SU-DHL-6 (cell line): ENCODE results near the gene ELL3.

Experiments
- H2AFZ ChIP-seq: fragments of 200-600 bp; sonication (generic); 2 replicates; pipeline ENCODE4 v1.6.1; 2014; ENCODE audit warnings: low read depth, mild to moderate bottlenecking, moderate library complexity, mixed read lengths, antibody characterized with exemption, low read length; ENCODE audit not compliant: severe bottlenecking
- H3F3A ChIP-seq: fragments of 200-600 bp; shearing (Covaris generic); 2 replicates; pipeline ENCODE4 v1.6.0; 2016; ENCODE audit warnings: antibody characterized with exemption, mild to moderate bottlenecking; ENCODE audit not compliant: insufficient read depth
- H3K27ac ChIP-seq: fragments of 200-600 bp; sonication (generic); 2 replicates; pipeline ENCODE4 v1.5.1; 2016; ENCODE audit warnings: low read depth, mild to moderate bottlenecking, low read length, moderate library complexity, mixed read lengths
- H3K27me3 ChIP-seq: fragments of 200-600 bp; sonication (generic), shearing (Covaris generic); 2 replicates; pipeline ENCODE4 v1.6.0; 2014; ENCODE audit warnings: mild to moderate bottlenecking, low read length
- H3K36me3 ChIP-seq: fragments of 200-600 bp; sonication (generic); 2 replicates; pipeline ENCODE4 v1.6.1; 2014; ENCODE audit warnings: mild to moderate bottlenecking, low read length, mixed read lengths
- H3K4me2 ChIP-seq: fragments of 300-600, 200-600 bp; shearing (Covaris generic), sonication (generic); 2 replicates; pipeline ENCODE4 v1.6.0; 2014; ENCODE audit warnings: low read length, low read depth, mild to moderate bottlenecking; ENCODE audit not compliant: poor library complexity, severe bottlenecking
- H3K4me3 ChIP-seq: fragments of 200-600 bp; sonication (generic); 2 replicates; pipeline ENCODE4 v1.5.1; 2014; ENCODE audit warnings: antibody characterized with exemption, low read length, mild to moderate bottlenecking, mixed read lengths; ENCODE audit not compliant: insufficient read depth, poor library complexity, severe bottlenecking
- H3K79me2 ChIP-seq: fragments of 200-600 bp; sonication (generic); 2 replicates; pipeline ENCODE4 v1.6.1; 2014; ENCODE audit warnings: mild to moderate bottlenecking, low read length, moderate library complexity; ENCODE audit not compliant: insufficient read depth
- H3K9ac ChIP-seq: fragments of 200-600 bp; sonication (generic); 2 replicates; pipeline ENCODE4 v1.7.0; 2014; ENCODE audit warnings: mild to moderate bottlenecking, low read length
- H3K9me2 ChIP-seq: fragments of 200-600 bp; sonication (generic); replicated peaks from 2 replicates; pipeline ENCODE4 v1.6.1; 2014; ENCODE audit warnings: low read length; ENCODE audit not compliant: insufficient read depth
- H3K9me3 ChIP-seq: fragments of 200-600 bp; sonication (generic); 2 replicates; pipeline ENCODE4 v1.6.1; 2014; ENCODE audit warnings: low read length, mixed read lengths; ENCODE audit not compliant: insufficient read depth
- H4K20me1 ChIP-seq: fragments of 200-600 bp; sonication (generic); 2 replicates; pipeline ENCODE4 v1.6.1; 2014; ENCODE audit warnings: low read depth, mild to moderate bottlenecking, antibody characterized with exemption, low read length, moderate library complexity, mixed read lengths
- EZH2phosphoT487 ChIP-seq: fragments of 200-600 bp; sonication (generic), shearing (Covaris generic); conservative IDR thresholded peaks from 2 replicates; pipeline ENCODE4 v1.6.1; 2018; ENCODE audit warnings: mild to moderate bottlenecking, antibody characterized with exemption, low read length, moderate library complexity, mixed read lengths
- TF ChIP-seq, protein P1 (sequence below): fragments of 200-600 bp; sonication (generic); IDR thresholded peaks from one replicate; pipeline ENCODE4 v1.5.1; 2017; ENCODE audit warnings: antibody characterized with exemption, mild to moderate bottlenecking, low read length, moderate library complexity; ENCODE audit not compliant: insufficient read depth, poor library complexity, severe bottlenecking

The ELL3 gene

GRCh38 chr15:43800286-43801141 lies 23.7 kb upstream of the ELL3 start, which contains the start of gene HYPK:
TSS of gene HYPK (plus strand) at chr15:43800599. CDS start at chr15:43800623, 24 bp downstream.
- TF ChIP-seq, protein P1, sequence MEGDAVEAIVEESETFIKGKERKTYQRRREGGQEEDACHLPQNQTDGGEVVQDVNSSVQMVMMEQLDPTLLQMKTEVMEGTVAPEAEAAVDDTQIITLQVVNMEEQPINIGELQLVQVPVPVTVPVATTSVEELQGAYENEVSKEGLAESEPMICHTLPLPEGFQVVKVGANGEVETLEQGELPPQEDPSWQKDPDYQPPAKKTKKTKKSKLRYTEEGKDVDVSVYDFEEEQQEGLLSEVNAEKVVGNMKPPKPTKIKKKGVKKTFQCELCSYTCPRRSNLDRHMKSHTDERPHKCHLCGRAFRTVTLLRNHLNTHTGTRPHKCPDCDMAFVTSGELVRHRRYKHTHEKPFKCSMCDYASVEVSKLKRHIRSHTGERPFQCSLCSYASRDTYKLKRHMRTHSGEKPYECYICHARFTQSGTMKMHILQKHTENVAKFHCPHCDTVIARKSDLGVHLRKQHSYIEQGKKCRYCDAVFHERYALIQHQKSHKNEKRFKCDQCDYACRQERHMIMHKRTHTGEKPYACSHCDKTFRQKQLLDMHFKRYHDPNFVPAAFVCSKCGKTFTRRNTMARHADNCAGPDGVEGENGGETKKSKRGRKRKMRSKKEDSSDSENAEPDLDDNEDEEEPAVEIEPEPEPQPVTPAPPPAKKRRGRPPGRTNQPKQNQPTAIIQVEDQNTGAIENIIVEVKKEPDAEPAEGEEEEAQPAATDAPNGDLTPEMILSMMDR, result no peak
- no peak for TF ChIP-seq EZH2phosphoT487
- Histone ChIP-seq H3K9ac (peak within 1 kb of the TSS; percentile 92), H3K4me2 (peak within 1 kb of the TSS; percentile 96), H4K20me1 (no peaks in the 10 kb centered on the region), H3K27me3 (no peaks in the 10 kb centered on the region), H3K9me3 (no peaks in the 10 kb centered on the region), H3K4me3 (peak within 1 kb of the TSS; percentile 82), H3K36me3 (peaks cover 10% of the 10 kb centered on the region; the same call in 1 of the 2 replicates), H3F3A (peaks cover 81% of the 10 kb centered on the region), H3K9me2 (no peaks in the 10 kb centered on the region), H3K27ac (peak within 1 kb of the TSS; percentile 96), H2AFZ (no peak within 1 kb of the TSS), H3K79me2 (peaks cover 17% of the 10 kb centered on the region)

GRCh38 chr15:43799945-43800285 lies 23.1 kb upstream of the ELL3 start, which contains the start of gene SERINC4:
TSS of gene SERINC4 (minus strand) at chr15:43800220. CDS start at chr15:43799986, 234 bp downstream.
- Histone ChIP-seq H3K27me3 (no peaks in the 10 kb centered on the region), H3K36me3 (peaks cover 5% of the 10 kb centered on the region; the same call in 1 of the 2 replicates), H3K9ac (peak within 1 kb of the TSS; percentile 92), H2AFZ (no peak within 1 kb of the TSS), H3K4me3 (peak within 1 kb of the TSS; percentile 82), H3K9me2 (no peaks in the 10 kb centered on the region), H3F3A (peaks cover 82% of the 10 kb centered on the region), H3K79me2 (peaks cover 17% of the 10 kb centered on the region), H3K4me2 (peak within 1 kb of the TSS; percentile 96), H3K9me3 (no peaks in the 10 kb centered on the region), H3K27ac (peak within 1 kb of the TSS; percentile 96), H4K20me1 (no peaks in the 10 kb centered on the region)
- TF ChIP-seq EZH2phosphoT487, result no peak
- TF ChIP-seq, protein P1, result no peak

GRCh38 chr15:43799209-43799944 lies 22.6 kb upstream of the ELL3 start:
- Histone ChIP-seq H4K20me1 (no peaks in the 10 kb centered on the region), H3K79me2 (peaks cover 22% of the 10 kb centered on the region), H3K4me2 (peak overlapping the region; percentile 96), H3K4me3 (peak overlapping the region; percentile 12), H3K9ac (peak overlapping the region; percentile 92), H3F3A (peaks cover 81% of the 10 kb centered on the region), H2AFZ (no peak overlapping the region), H3K27me3 (no peaks in the 10 kb centered on the region), H3K36me3 (peaks cover 5% of the 10 kb centered on the region), H3K27ac (peak overlapping the region; percentile 96), H3K9me3 (no peaks in the 10 kb centered on the region), H3K9me2 (no peaks in the 10 kb centered on the region)
- TF ChIP-seq EZH2phosphoT487, result no peak
- TF ChIP-seq, protein P1, result peak; percentile 61
